Measurements from ENCODE around the gene PSMB3. TPM values are rescaled to one million over a fixed set of nuclear protein-coding genes. Genes with fewer than 3 reads are reported as not detected.
"Not testable (repeated sequence)": the region's sequence is repeated elsewhere in the genome, so short reads cannot be mapped to it uniquely, and the experiment has no call there.

The PSMB3 gene
- total RNA-seq, 2 experiments from 2014 or later, result 231 to 348 TPM

- no peaks in the 10 kb centered on the region for H3K79me2 ChIP-seq (ENCODE audit: insufficient read depth, low read depth, low read length)
- intact Hi-C loops (cut with micrococcal nuclease; ENCODE audit: unreplicated experiment), result no loop called here
- no peak overlapping the region for H3K27ac ChIP-seq (ENCODE audit: low read depth, low read length, poor library complexity, severe bottlenecking)
- H4K20me1 ChIP-seq (ENCODE audit: insufficient read depth, low read length), result no peaks in the 10 kb centered on the region
- no peaks in the 10 kb centered on the region for H3K4me1 ChIP-seq (ENCODE audit: insufficient read depth, low read length, poor library complexity, severe bottlenecking)
- no TSS peak for BruUV-seq (replicated peaks)
- no peaks in the 10 kb centered on the region for H3K9me3 ChIP-seq (ENCODE audit: low read length)
- H2AFZ ChIP-seq (ENCODE audit: low read length), result no peak overlapping the region
- TF ChIP-seq CTCF (conservative IDR thresholded peaks at IDR 0.05; ENCODE audit: low read length) (no peak), EZH2phosphoT487 (IDR thresholded peaks at IDR 0.05; ENCODE audit: borderline replicate concordance, low read depth, low read length) (no peak)
- DNase-seq (ENCODE audit: low spot score), result no peak
- CTCF ChIA-PET (ENCODE audit: unreplicated experiment), result no interaction called here
- peaks cover 75% of the 10 kb centered on the region for H3K36me3 ChIP-seq (ENCODE audit: insufficient read depth, low read length)
- no peaks in the 10 kb centered on the region for H3K9me2 ChIP-seq (ENCODE audit: insufficient read depth, low read length)
- H3K4me3 ChIP-seq (ENCODE audit: low read depth, low read length, poor library complexity, severe bottlenecking), result no peak overlapping the region
- H3K4me2 ChIP-seq (ENCODE audit: low read length), result no peak overlapping the region
- POLR2A ChIA-PET, result no interaction called here
These were observed 30.7 kb downstream of the PSMB3 start for GRCh38 chr17:38783227-38783626.

- TF ChIP-seq CTCF (conservative IDR thresholded peaks at IDR 0.05; ENCODE audit: low read length) (no peak), EZH2phosphoT487 (IDR thresholded peaks at IDR 0.05; ENCODE audit: borderline replicate concordance, low read depth, low read length) (no peak)
- DNase-seq (ENCODE audit: low spot score), result no peak
- intact Hi-C loops (cut with micrococcal nuclease; ENCODE audit: unreplicated experiment), result no loop called here
- Histone ChIP-seq H3K9me2 (ENCODE audit: insufficient read depth, low read length) (no peaks in the 10 kb centered on the region), H3K4me1 (ENCODE audit: insufficient read depth, low read length, poor library complexity, severe bottlenecking) (no peaks in the 10 kb centered on the region), H4K20me1 (ENCODE audit: insufficient read depth, low read length) (no peaks in the 10 kb centered on the region), H3K9me3 (ENCODE audit: low read length) (no peaks in the 10 kb centered on the region), H3K4me3 (ENCODE audit: low read depth, low read length, poor library complexity, severe bottlenecking) (no peak overlapping the region), H3K36me3 (ENCODE audit: insufficient read depth, low read length) (peaks cover 43% of the 10 kb centered on the region), H3K27ac (ENCODE audit: low read depth, low read length, poor library complexity, severe bottlenecking) (no peak overlapping the region), H3K79me2 (ENCODE audit: insufficient read depth, low read depth, low read length) (no peaks in the 10 kb centered on the region), H2AFZ (ENCODE audit: low read length) (no peak overlapping the region), H3K4me2 (ENCODE audit: low read length) (no peak overlapping the region)
- no TSS peak for BruUV-seq (replicated peaks)
- ChIA-PET CTCF (ENCODE audit: unreplicated experiment) (no interaction called here), POLR2A (no interaction called here)
These were observed 33.8 kb downstream of the PSMB3 start for GRCh38 chr17:38786372-38786771.

GRCh38 chr17:38787999-38788398 is 35.5 kb downstream of the PSMB3 start:
- H3K4me2 ChIP-seq (ENCODE audit: low read length); H4K20me1 ChIP-seq (ENCODE audit: insufficient read depth, low read length); BruUV-seq (replicated peaks); POLR2A ChIA-PET; H3K9me3 ChIP-seq (ENCODE audit: low read length); H3K9me2 ChIP-seq (ENCODE audit: insufficient read depth, low read length); intact Hi-C loops (cut with micrococcal nuclease; ENCODE audit: unreplicated experiment); H3K79me2 ChIP-seq (ENCODE audit: insufficient read depth, low read depth, low read length); H3K4me3 ChIP-seq (ENCODE audit: low read depth, low read length, poor library complexity, severe bottlenecking); CTCF ChIA-PET (ENCODE audit: unreplicated experiment); DNase-seq (ENCODE audit: low spot score); H3K4me1 ChIP-seq (ENCODE audit: insufficient read depth, low read length, poor library complexity, severe bottlenecking); H3K27ac ChIP-seq (ENCODE audit: low read depth, low read length, poor library complexity, severe bottlenecking); H2AFZ ChIP-seq (ENCODE audit: low read length): not testable (repeated sequence)
- peaks cover 33% of the 10 kb centered on the region for H3K36me3 ChIP-seq (ENCODE audit: insufficient read depth, low read length)
